HepG2 (cell line): ENCODE data around the gene SLC6A9. TPM values are rescaled to one million over a fixed set of nuclear protein-coding genes. Genes with fewer than 3 reads are reported as not detected.

Experiments used
- HNRNPLL ChIP-seq: fragments of 200-400 bp; formaldehyde crosslinking; IDR thresholded peaks from 2 replicates; pipeline ENCODE4 v1.6.1; 2017; ENCODE audit warnings: mild to moderate bottlenecking, low read depth, low read length; ENCODE audit not compliant: poor library complexity, severe bottlenecking
- MEIS2 ChIP-seq: sonication (generic); formaldehyde crosslinking; IDR thresholded peaks from 2 replicates; pipeline ENCODE4 v1.9.0; 2021; ENCODE audit warnings: mild to moderate bottlenecking, missing genetic modification reagents
- NFIB ChIP-seq: sonication (generic); formaldehyde crosslinking; IDR thresholded peaks from 2 replicates; pipeline ENCODE4 v1.9.0; 2021; ENCODE audit warnings: missing genetic modification reagents, mild to moderate bottlenecking, borderline replicate concordance
- SIX4 ChIP-seq: sonication (generic); formaldehyde crosslinking; IDR thresholded peaks from 2 replicates; pipeline ENCODE4 v1.4.0; 2020; ENCODE audit warnings: missing genetic modification reagents
- ZBTB1 ChIP-seq: sonication (generic); formaldehyde crosslinking; IDR thresholded peaks from 2 replicates; pipeline ENCODE4 v1.4.0; 2020; ENCODE audit warnings: missing genetic modification reagents, borderline replicate concordance
- ZC3H4 ChIP-seq: sonication (generic); formaldehyde crosslinking; IDR thresholded peaks from 2 replicates; pipeline ENCODE4 v1.4.0; 2020; ENCODE audit warnings: missing genetic modification reagents, borderline replicate concordance
- polyA plus RNA-seq, 8 experiments: library from polyadenylated mRNA; depleted of rRNA in 3 of 8; stranded (reverse) in 7 of 8; unstranded in 1 of 8; fragments of >200 nt; fragmentation: Illumina TruSeq in 4 of 8; extraction: Trizol in 4 of 8; gene quantifications; 2 replicates each; pipeline versions ENCODE4 v1.2.1 to v1.2.3, GENCODE V29; 2011 to 2016; ENCODE audit warnings: low read depth in 4 of 8, missing spikeins in 1 of 8, mixed read lengths in 1 of 8; ENCODE audit not compliant: insufficient read depth in 1 of 8
- total RNA-seq, 5 experiments: library from RNA; depleted of rRNA; stranded (reverse); fragments of >200 nt; fragmentation: Illumina TruSeq; extraction: Trizol; gene quantifications; 2 replicates each; pipeline ENCODE4 v1.2.3, GENCODE V29; 2016; ENCODE audit warnings: low read depth in 1 of 5
- TF ChIP-seq, protein P1 (sequence below): sonication (generic); formaldehyde crosslinking; IDR thresholded peaks from 2 replicates; pipeline ENCODE4 v1.5.0; 2020; ENCODE audit warnings: mild to moderate bottlenecking, missing genetic modification reagents, borderline replicate concordance
- TF ChIP-seq, protein P2 (sequence below): sonication (generic); formaldehyde crosslinking; IDR thresholded peaks from 2 replicates; pipeline ENCODE4 v1.4.0; 2020; ENCODE audit warnings: mild to moderate bottlenecking, missing genetic modification reagents
- TF ChIP-seq, protein P3 (sequence below): sonication (generic); formaldehyde crosslinking; IDR thresholded peaks from 2 replicates; pipeline ENCODE4 v1.5.0; 2020; ENCODE audit warnings: mild to moderate bottlenecking, missing genetic modification reagents
- TF ChIP-seq, protein P4 (sequence below): sonication (generic); formaldehyde crosslinking; IDR thresholded peaks from 2 replicates; pipeline ENCODE4 v1.4.0; 2020; ENCODE audit warnings: missing genetic modification reagents, low read depth, mild to moderate bottlenecking, borderline replicate concordance
- TF ChIP-seq, protein P5 (sequence below): sonication (generic); formaldehyde crosslinking; IDR thresholded peaks from 2 replicates; pipeline ENCODE4 v1.5.0; 2020; ENCODE audit warnings: mild to moderate bottlenecking, missing genetic modification reagents, moderate library complexity
- TF ChIP-seq, protein P6 (sequence below): sonication (generic); formaldehyde crosslinking; IDR thresholded peaks from 2 replicates; pipeline ENCODE4 v1.9.0; 2021; ENCODE audit warnings: missing genetic modification reagents, borderline replicate concordance

Gene SLC6A9
- total and polyA plus RNA-seq, 2 of the 13 experiments (the other 11 are each of a cell fraction or from before 2014, with no cell fraction given): 8.5 to 9.9 TPM

DNA sequence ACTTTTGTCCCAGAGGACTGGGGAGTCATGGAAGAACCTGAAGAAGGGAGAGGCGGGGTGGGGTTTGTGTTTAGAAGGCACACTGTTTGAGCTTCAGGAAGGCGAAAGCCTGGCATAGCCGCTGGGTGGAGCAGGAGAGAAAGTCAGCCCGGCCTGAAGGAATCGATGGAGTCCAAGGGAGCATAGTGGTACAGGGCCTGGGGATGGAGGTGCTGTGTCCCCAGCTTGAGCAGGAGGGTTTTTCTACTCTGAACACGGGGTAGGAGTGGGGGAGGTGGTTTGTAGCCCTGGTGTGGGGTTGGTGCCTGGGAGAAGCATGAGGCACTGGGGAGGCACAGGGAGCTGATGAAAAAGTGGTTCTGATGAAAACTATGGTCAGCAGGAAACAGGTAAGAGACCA is 44.5 kb downstream of the SLC6A9 start (continued):
- TF ChIP-seq, protein P1, sequence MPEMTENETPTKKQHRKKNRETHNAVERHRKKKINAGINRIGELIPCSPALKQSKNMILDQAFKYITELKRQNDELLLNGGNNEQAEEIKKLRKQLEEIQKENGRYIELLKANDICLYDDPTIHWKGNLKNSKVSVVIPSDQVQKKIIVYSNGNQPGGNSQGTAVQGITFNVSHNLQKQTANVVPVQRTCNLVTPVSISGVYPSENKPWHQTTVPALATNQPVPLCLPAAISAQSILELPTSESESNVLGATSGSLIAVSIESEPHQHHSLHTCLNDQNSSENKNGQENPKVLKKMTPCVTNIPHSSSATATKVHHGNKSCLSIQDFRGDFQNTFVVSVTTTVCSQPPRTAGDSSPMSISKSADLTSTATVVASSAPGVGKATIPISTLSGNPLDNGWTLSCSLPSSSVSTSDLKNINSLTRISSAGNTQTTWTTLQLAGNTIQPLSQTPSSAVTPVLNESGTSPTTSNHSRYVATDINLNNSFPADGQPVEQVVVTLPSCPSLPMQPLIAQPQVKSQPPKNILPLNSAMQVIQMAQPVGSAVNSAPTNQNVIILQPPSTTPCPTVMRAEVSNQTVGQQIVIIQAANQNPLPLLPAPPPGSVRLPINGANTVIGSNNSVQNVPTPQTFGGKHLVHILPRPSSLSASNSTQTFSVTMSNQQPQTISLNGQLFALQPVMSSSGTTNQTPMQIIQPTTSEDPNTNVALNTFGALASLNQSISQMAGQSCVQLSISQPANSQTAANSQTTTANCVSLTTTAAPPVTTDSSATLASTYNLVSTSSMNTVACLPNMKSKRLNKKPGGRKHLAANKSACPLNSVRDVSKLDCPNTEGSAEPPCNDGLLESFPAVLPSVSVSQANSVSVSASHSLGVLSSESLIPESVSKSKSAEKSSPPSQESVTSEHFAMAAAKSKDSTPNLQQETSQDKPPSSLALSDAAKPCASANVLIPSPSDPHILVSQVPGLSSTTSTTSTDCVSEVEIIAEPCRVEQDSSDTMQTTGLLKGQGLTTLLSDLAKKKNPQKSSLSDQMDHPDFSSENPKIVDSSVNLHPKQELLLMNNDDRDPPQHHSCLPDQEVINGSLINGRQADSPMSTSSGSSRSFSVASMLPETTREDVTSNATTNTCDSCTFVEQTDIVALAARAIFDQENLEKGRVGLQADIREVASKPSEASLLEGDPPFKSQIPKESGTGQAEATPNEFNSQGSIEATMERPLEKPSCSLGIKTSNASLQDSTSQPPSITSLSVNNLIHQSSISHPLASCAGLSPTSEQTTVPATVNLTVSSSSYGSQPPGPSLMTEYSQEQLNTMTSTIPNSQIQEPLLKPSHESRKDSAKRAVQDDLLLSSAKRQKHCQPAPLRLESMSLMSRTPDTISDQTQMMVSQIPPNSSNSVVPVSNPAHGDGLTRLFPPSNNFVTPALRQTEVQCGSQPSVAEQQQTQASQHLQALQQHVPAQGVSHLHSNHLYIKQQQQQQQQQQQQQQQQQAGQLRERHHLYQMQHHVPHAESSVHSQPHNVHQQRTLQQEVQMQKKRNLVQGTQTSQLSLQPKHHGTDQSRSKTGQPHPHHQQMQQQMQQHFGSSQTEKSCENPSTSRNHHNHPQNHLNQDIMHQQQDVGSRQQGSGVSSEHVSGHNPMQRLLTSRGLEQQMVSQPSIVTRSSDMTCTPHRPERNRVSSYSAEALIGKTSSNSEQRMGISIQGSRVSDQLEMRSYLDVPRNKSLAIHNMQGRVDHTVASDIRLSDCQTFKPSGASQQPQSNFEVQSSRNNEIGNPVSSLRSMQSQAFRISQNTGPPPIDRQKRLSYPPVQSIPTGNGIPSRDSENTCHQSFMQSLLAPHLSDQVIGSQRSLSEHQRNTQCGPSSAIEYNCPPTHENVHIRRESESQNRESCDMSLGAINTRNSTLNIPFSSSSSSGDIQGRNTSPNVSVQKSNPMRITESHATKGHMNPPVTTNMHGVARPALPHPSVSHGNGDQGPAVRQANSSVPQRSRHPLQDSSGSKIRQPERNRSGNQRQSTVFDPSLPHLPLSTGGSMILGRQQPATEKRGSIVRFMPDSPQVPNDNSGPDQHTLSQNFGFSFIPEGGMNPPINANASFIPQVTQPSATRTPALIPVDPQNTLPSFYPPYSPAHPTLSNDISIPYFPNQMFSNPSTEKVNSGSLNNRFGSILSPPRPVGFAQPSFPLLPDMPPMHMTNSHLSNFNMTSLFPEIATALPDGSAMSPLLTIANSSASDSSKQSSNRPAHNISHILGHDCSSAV (CRISPR knock-in tag): no peak
- TF ChIP-seq NFIB (CRISPR knock-in tag) (no peak), ZBTB1 (CRISPR knock-in tag) (no peak), ZC3H4 (CRISPR knock-in tag) (no peak), HNRNPLL (no peak), MEIS2 (no peak), SIX4 (no peak)
- TF ChIP-seq, protein P2, sequence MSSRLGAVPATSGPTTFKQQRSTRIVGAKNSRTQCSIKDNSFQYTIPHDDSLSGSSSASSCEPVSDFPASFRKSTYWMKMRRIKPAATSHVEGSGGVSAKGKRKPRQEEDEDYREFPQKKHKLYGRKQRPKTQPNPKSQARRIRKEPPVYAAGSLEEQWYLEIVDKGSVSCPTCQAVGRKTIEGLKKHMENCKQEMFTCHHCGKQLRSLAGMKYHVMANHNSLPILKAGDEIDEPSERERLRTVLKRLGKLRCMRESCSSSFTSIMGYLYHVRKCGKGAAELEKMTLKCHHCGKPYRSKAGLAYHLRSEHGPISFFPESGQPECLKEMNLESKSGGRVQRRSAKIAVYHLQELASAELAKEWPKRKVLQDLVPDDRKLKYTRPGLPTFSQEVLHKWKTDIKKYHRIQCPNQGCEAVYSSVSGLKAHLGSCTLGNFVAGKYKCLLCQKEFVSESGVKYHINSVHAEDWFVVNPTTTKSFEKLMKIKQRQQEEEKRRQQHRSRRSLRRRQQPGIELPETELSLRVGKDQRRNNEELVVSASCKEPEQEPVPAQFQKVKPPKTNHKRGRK (CRISPR knock-in tag): 0 out of 2 replicates have a peak, but pooled peaks have one; percentile 45
- TF ChIP-seq, protein P3, sequence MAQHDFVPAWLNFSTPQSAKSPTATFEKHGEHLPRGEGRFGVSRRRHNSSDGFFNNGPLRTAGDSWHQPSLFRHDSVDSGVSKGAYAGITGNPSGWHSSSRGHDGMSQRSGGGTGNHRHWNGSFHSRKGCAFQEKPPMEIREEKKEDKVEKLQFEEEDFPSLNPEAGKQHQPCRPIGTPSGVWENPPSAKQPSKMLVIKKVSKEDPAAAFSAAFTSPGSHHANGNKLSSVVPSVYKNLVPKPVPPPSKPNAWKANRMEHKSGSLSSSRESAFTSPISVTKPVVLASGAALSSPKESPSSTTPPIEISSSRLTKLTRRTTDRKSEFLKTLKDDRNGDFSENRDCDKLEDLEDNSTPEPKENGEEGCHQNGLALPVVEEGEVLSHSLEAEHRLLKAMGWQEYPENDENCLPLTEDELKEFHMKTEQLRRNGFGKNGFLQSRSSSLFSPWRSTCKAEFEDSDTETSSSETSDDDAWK (CRISPR knock-in tag): no peak
- TF ChIP-seq, protein P4, sequence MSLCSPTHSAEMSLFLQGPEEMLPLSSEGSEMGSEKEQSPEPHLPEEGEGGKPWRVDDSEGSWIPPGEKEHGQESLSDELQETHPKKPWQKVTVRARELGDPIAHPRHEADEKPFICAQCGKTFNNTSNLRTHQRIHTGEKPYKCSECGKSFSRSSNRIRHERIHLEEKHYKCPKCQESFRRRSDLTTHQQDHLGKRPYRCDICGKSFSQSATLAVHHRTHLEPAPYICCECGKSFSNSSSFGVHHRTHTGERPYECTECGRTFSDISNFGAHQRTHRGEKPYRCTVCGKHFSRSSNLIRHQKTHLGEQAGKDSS: no peak
- TF ChIP-seq, protein P5, sequence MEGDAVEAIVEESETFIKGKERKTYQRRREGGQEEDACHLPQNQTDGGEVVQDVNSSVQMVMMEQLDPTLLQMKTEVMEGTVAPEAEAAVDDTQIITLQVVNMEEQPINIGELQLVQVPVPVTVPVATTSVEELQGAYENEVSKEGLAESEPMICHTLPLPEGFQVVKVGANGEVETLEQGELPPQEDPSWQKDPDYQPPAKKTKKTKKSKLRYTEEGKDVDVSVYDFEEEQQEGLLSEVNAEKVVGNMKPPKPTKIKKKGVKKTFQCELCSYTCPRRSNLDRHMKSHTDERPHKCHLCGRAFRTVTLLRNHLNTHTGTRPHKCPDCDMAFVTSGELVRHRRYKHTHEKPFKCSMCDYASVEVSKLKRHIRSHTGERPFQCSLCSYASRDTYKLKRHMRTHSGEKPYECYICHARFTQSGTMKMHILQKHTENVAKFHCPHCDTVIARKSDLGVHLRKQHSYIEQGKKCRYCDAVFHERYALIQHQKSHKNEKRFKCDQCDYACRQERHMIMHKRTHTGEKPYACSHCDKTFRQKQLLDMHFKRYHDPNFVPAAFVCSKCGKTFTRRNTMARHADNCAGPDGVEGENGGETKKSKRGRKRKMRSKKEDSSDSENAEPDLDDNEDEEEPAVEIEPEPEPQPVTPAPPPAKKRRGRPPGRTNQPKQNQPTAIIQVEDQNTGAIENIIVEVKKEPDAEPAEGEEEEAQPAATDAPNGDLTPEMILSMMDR (CRISPR knock-in tag): peak; percentile 63
- TF ChIP-seq, protein P6, sequence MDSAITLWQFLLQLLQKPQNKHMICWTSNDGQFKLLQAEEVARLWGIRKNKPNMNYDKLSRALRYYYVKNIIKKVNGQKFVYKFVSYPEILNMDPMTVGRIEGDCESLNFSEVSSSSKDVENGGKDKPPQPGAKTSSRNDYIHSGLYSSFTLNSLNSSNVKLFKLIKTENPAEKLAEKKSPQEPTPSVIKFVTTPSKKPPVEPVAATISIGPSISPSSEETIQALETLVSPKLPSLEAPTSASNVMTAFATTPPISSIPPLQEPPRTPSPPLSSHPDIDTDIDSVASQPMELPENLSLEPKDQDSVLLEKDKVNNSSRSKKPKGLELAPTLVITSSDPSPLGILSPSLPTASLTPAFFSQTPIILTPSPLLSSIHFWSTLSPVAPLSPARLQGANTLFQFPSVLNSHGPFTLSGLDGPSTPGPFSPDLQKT (CRISPR knock-in tag): no peak
